ENCODE data around the gene GOLGA8A. TPM values are rescaled to one million over a fixed set of nuclear protein-coding genes. Genes with fewer than 3 reads are reported as not detected.

GOLGA8A gene
- total RNA-seq, 2 experiments from 2014 or later = 276 to 295 TPM

DNA sequence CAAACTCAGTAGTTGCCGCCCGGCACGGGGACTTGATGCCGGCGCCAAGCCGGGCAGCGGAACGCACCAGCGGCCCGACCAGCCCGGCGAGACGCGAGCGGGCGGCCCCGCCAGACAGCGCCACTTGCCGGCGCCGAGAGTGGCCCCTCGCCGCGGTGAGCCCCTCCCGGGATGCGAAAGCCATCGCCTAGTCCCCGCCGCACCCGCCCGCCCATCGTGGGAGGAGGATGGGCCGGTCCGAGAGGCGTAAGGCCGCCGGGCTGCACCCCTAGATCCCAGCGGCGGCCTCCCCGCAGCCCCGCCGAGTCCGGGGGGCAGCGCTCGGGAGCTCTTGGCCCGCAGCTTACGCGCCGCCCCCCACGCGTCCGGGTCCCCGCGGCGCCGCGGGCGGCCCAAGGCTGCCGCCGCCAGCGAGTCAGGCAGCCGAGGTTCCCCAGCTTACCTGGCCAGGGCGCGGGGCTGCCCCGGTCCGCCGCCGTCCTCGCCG lies 609 bp downstream of the GOLGA8A start:
- Histone ChIP-seq H3K9me3 (ENCODE audit: control insufficient read depth in 1 of 2, insufficient read depth in 1 of 2, low read length in 2 of 2) (no peaks in the 10 kb centered on the region), H3K4me3 (ENCODE audit: low read length) (peak overlapping the region; percentile 60), H3K36me3 (ENCODE audit: insufficient read depth, low read length) (peaks cover 7% of the 10 kb centered on the region), H3K27ac (ENCODE audit: low read depth in 1 of 2, low read length in 2 of 2) (peak overlapping the region in 1 of 2 donors; percentile 7), H3K4me1 (ENCODE audit: insufficient read depth, low read length) (peaks cover 17% of the 10 kb centered on the region), H3K27me3 (ENCODE audit: control insufficient read depth in 1 of 2, insufficient read depth in 2 of 2, low read length in 2 of 2) (no peaks in the 10 kb centered on the region)
- ATAC-seq (ENCODE audit: poor library complexity) (peak; percentile 58), DNase-seq (peak in 13 of 14 experiments; percentile 28 to 81 (median 43))
- intact Hi-C loops (cut with DNase I, micrococcal nuclease) = loop anchor here in 1 of 2 experiments (10.0 kb wide), 1 partner anchor 212 kb away; the partner anchor contains the start of gene EMC4
- ChIA-PET CTCF (no interaction called here), POLR2A (interaction anchor here (0.6 to 2.4 kb wide), 8 partner anchors 15 to 552 kb away, joined by 3 to 15 read pairs (median 6); partner anchors contain the start of genes GOLGA8B, KATNBL1, LPCAT4 and SLC12A6)
- Mint-ChIP-seq H3K27me3 (peaks cover 3% of the 10 kb centered on the region), H3K36me3 (ENCODE audit: low read depth) (peaks cover 47% of the 10 kb centered on the region), H3K4me1 (ENCODE audit: low read depth) (peaks cover 28% of the 10 kb centered on the region), H3K9me3 (no peaks in the 10 kb centered on the region), H3K27ac (no peak overlapping the region), H3K4me3 (peak overlapping the region; percentile 88)
- TF ChIP-seq, protein P1, sequence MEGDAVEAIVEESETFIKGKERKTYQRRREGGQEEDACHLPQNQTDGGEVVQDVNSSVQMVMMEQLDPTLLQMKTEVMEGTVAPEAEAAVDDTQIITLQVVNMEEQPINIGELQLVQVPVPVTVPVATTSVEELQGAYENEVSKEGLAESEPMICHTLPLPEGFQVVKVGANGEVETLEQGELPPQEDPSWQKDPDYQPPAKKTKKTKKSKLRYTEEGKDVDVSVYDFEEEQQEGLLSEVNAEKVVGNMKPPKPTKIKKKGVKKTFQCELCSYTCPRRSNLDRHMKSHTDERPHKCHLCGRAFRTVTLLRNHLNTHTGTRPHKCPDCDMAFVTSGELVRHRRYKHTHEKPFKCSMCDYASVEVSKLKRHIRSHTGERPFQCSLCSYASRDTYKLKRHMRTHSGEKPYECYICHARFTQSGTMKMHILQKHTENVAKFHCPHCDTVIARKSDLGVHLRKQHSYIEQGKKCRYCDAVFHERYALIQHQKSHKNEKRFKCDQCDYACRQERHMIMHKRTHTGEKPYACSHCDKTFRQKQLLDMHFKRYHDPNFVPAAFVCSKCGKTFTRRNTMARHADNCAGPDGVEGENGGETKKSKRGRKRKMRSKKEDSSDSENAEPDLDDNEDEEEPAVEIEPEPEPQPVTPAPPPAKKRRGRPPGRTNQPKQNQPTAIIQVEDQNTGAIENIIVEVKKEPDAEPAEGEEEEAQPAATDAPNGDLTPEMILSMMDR (IDR thresholded peaks at IDR 0.05) = no peak

DNA sequence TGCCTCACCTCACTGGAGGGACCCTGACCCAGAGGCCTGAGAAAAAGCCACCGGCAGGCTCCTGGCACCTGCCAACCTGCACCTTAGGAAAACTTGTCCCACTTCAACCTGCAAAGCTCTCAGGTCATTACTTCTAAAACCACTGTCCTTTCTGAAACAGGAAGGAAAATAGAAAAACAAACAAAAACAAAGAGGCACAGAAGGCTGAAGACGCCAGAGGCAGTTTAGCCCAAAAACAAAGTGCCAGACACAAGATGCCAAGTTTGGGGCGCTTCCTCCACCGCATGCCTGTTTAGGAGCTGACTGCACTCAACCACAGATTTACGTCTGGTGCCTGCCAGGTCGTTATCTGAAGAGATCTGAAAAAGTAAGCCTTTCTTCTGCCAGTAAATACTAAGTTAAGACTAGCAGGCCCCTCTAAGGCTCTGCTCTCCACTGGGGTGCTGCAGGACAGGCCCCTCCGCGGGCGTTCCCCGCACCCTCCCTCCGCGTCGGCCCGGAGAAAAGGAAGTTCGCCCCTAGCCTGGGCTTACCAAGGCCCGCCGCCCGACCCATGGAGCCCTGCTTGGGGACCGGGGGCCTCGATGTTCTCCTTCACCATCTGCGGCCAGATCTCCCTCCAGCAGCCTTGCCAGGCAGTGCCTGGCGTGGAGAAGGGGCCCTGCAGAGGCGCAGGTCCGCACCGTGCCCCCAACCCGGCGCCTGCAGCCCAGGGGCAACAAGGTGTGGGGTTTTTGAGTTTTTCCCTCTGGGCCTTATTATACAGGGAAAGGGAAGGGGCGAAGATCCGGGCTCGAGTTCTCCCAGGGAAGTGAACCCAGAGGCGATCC lies 1.3 kb downstream of the GOLGA8A start:
- H3K27ac Mint-ChIP-seq = peak overlapping the region; percentile 85
- Histone ChIP-seq H3K27ac (ENCODE audit: low read depth in 1 of 2, low read length in 2 of 2) (peak overlapping the region in 1 of 2 donors; percentile 7), H3K4me3 (ENCODE audit: low read length) (peak overlapping the region; percentile 60), H3K9me3 (ENCODE audit: control insufficient read depth in 1 of 2, insufficient read depth in 1 of 2, low read length in 2 of 2) (no peaks in the 10 kb centered on the region), H3K27me3 (ENCODE audit: control insufficient read depth in 1 of 2, insufficient read depth in 2 of 2, low read length in 2 of 2) (no peaks in the 10 kb centered on the region), H3K4me1 (ENCODE audit: insufficient read depth, low read length) (peaks cover 17% of the 10 kb centered on the region), H3K36me3 (ENCODE audit: insufficient read depth, low read length) (peaks cover 9% of the 10 kb centered on the region)
- POLR2A ChIA-PET = interaction anchor here (0.7 to 2.4 kb wide), 6 partner anchors 69 to 552 kb away, joined by 3 to 15 read pairs (median 10); partner anchors contain the start of genes GOLGA8B, LPCAT4 and SLC12A6
- H3K4me3 Mint-ChIP-seq = peak overlapping the region; percentile 88
- ATAC-seq (ENCODE audit: poor library complexity) (peak; percentile 64), DNase-seq (peak in 11 of 14 experiments; percentile 9 to 55 (median 37))
- peaks cover 3% of the 10 kb centered on the region for H3K27me3 Mint-ChIP-seq
- peaks cover 52% of the 10 kb centered on the region for H3K36me3 Mint-ChIP-seq (ENCODE audit: low read depth)
- H3K4me1 Mint-ChIP-seq (ENCODE audit: low read depth) = peaks cover 28% of the 10 kb centered on the region
- CTCF ChIA-PET = no interaction called here
- intact Hi-C loops (cut with DNase I, micrococcal nuclease) = loop anchor here in 1 of 2 experiments (10.0 kb wide), 1 partner anchor 212 kb away; the partner anchor contains the start of gene EMC4
- TF ChIP-seq, protein P1 (IDR thresholded peaks at IDR 0.05) = no peak
- H3K9me3 Mint-ChIP-seq = no peaks in the 10 kb centered on the region

DNA sequence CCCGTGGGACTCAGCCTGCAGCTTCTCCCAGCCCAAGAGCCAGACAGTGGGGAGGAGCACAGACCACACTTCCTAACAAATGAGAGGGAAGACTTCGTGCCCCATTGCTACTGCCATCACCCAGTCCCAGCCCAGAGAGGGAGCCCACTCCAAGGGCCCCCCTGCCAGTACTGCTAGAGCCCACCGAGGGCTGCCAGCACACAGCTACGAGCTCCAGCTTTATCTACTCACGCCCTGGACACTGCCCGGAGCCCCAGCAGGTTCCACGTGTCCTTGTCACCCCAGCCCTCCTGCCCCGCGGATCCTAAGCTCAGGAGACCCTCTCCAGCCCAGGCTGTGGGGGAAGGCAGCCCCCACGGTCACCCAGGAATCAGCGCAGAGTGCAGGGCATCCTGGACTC lies 1.9 kb downstream of the GOLGA8A start:
- TF ChIP-seq, protein P1 (IDR thresholded peaks at IDR 0.05) = no peak
- ChIA-PET CTCF (interaction anchor here (1.2 kb wide), 1 partner anchor 68 kb away, joined by 3 read pairs; the partner anchor contains the start of gene LPCAT4), POLR2A (interaction anchor here (0.7 to 2.4 kb wide), 2 partner anchors 68 to 534 kb away, joined by 3 to 15 read pairs; partner anchors contain the start of gene LPCAT4)
- Mint-ChIP-seq H3K4me1 (ENCODE audit: low read depth) (peaks cover 28% of the 10 kb centered on the region), H3K9me3 (no peaks in the 10 kb centered on the region), H3K27ac (peak overlapping the region; percentile 85), H3K36me3 (ENCODE audit: low read depth) (peaks cover 56% of the 10 kb centered on the region), H3K27me3 (peaks cover 3% of the 10 kb centered on the region), H3K4me3 (peak overlapping the region; percentile 88)
- Histone ChIP-seq H3K36me3 (ENCODE audit: insufficient read depth, low read length) (peaks cover 10% of the 10 kb centered on the region), H3K27me3 (ENCODE audit: control insufficient read depth in 1 of 2, insufficient read depth in 2 of 2, low read length in 2 of 2) (no peaks in the 10 kb centered on the region), H3K4me3 (ENCODE audit: low read length) (no peak overlapping the region), H3K9me3 (ENCODE audit: control insufficient read depth in 1 of 2, insufficient read depth in 1 of 2, low read length in 2 of 2) (no peaks in the 10 kb centered on the region), H3K27ac (ENCODE audit: low read depth in 1 of 2, low read length in 2 of 2) (no peak overlapping the region), H3K4me1 (ENCODE audit: insufficient read depth, low read length) (peaks cover 17% of the 10 kb centered on the region)
- intact Hi-C loops (cut with DNase I, micrococcal nuclease) = loop anchor here in 1 of 2 experiments (10.0 kb wide), 1 partner anchor 211 kb away; the partner anchor contains the start of gene EMC4
- no peak for ATAC-seq (ENCODE audit: poor library complexity)
- DNase-seq = no peak

Measured in CD4-positive, alpha-beta T cell (primary cell).